Ascending aorta (tissue), 2 donors: ENCODE data around the gene BORCS8. TPM values are rescaled to one million over a fixed set of nuclear protein-coding genes. Genes with fewer than 3 reads are reported as not detected.
A peak's percentile ranks its signal among the peaks of the same experiment; 100 is the strongest.

ENCODE experiments used
- DNase-seq, 2 donors: peaks; one replicate each; pipeline ENCODE4 v3.0.0-alpha.2; 2019; ENCODE audit warnings: low spot score in 2 of 2
- H3K27ac ChIP-seq, 2 donors: fragments of 200-600 bp; sonication (generic); one replicate each; pipeline ENCODE4 v1.5.1; 2016 to 2017; ENCODE audit warnings: mild to moderate bottlenecking in 1 of 2
- H3K27me3 ChIP-seq: fragments of 200-600 bp; sonication (generic); one replicate; pipeline ENCODE4 v1.5.1; 2017
- H3K36me3 ChIP-seq, 2 donors: fragments of 200-600 bp; sonication (generic); one replicate each; pipeline ENCODE4 v1.5.1; 2016
- H3K4me1 ChIP-seq, 2 donors: fragments of 200-600 bp; sonication (generic); one replicate each; pipeline ENCODE4 v1.5.1; 2016 to 2017; ENCODE audit warnings: mild to moderate bottlenecking in 1 of 2
- H3K4me3 ChIP-seq, 2 donors: fragments of 200-600 bp; sonication (generic); one replicate each; pipeline ENCODE4 v1.5.1; 2016 to 2017; ENCODE audit warnings: mild to moderate bottlenecking in 1 of 2
- H3K9me3 ChIP-seq, 2 donors: fragments of 200-600 bp; sonication (generic); one replicate each; pipeline ENCODE4 v1.5.1; 2016
- intact Hi-C: fragments of 100-400 bp; cut with DNase I; formaldehyde crosslinking; loops from one replicate; pipeline ENCODE4 v1.15.1; 2023
- total RNA-seq: library from RNA; depleted of rRNA; stranded (reverse); fragments of >200 nt; gene quantifications from one replicate; pipeline ENCODE4 v1.1.0, GENCODE V29; 2016
- TF ChIP-seq, protein P1 (sequence below), 3 experiments: fragments of 200-600 bp in 2 of 3; fragments of 450-650 bp in 1 of 3; sonication (generic) in 2 of 3; IDR thresholded peaks; one replicate each; pipeline ENCODE4 v1.5.1; 2016 to 2019; ENCODE audit warnings: antibody characterized with exemption in 3 of 3, mild to moderate bottlenecking in 1 of 3, moderate library complexity in 1 of 3

The BORCS8 gene
- total RNA-seq, 1 donor from 2014 or later, result 26.9 TPM

DNA sequence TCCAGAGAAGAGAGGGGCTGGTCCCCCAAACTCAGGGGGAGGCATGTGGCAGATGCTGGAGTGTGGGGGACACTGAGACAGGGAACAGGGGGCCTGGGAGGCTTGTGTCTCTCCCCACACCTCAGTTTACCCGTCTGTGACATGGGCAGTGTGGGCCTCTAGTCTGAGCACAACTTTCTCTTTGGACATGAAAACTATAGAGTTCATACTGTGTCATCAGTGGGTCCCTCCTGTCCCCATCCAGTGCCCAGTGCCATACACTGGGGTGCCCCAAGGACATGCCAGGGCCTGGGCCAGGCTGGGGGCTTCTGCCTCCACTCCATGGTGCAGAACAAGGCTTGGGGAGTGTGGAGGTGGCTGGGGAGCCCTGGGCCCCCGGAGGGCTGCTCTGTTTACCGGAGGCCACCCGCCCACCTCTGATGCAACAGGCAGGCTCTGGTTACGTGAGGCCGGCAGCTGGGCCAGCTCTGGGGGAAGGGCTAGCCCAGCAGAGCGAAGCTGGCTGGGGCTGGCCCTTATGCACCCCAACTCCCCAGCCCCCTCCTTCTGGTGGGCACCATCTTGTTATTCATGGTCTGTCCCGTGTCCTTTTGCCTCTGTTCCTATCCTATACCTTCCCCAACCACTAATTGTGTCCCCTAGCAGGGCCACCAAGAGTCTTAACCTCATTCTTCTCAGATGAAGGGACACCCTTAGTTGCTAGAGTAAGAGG, 20.0 kb downstream of the BORCS8 start:
- TF ChIP-seq, protein P1, sequence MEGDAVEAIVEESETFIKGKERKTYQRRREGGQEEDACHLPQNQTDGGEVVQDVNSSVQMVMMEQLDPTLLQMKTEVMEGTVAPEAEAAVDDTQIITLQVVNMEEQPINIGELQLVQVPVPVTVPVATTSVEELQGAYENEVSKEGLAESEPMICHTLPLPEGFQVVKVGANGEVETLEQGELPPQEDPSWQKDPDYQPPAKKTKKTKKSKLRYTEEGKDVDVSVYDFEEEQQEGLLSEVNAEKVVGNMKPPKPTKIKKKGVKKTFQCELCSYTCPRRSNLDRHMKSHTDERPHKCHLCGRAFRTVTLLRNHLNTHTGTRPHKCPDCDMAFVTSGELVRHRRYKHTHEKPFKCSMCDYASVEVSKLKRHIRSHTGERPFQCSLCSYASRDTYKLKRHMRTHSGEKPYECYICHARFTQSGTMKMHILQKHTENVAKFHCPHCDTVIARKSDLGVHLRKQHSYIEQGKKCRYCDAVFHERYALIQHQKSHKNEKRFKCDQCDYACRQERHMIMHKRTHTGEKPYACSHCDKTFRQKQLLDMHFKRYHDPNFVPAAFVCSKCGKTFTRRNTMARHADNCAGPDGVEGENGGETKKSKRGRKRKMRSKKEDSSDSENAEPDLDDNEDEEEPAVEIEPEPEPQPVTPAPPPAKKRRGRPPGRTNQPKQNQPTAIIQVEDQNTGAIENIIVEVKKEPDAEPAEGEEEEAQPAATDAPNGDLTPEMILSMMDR (IDR thresholded peaks at IDR 0.05), result no peak
- Histone ChIP-seq H3K27ac (no peak overlapping the region), H3K4me1 (peaks cover 0 to 4% of the 10 kb centered on the region in 2 donors), H3K9me3 (no peaks in the 10 kb centered on the region), H3K4me3 (no peak overlapping the region), H3K27me3 (no peaks in the 10 kb centered on the region), H3K36me3 (peaks cover 4 to 16% of the 10 kb centered on the region in 2 donors)
- no peak for DNase-seq
- intact Hi-C loops, result no loop called here

DNA sequence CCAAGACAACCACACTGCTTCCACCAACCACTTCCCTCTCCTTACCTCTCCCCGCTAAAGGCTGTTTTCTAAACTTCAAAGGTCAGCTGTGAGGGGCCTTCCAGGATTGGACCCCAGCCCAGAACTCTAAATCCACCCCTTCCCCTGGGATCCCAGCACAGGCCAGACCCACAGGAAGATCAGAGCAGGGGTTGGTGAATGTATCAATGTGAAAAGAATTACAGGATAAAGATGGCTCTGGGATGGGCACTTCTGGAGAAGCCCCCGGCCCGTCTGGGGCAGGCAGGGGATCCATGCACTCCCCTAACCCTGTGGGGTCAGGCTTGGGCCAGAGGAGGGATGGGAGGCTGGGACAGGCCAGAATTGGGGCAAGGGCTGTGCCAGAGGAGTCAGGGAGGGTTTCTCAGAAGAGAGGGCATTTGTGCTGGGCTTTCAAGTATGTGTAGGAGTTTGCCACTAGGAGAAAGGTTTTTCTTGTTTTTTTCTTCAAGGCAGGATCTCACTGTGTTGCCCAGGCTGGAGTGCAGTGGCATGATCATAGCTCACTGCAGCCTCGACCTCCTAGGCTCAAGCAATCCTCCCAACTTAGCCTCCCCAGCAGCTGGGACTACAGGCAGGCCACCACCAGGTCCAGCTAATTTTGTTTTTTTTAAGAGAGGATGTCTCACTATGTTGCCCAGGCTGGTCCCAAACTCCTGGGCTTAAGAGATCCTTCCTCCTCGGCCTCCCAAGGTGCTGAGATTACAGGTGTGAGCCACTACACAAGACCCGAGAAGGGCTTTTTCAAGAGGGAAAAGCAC, 20.9 kb downstream of the BORCS8 start:
- Histone ChIP-seq H3K9me3 (no peaks in the 10 kb centered on the region), H3K27ac (no peak overlapping the region), H3K4me1 (peaks cover 0 to 4% of the 10 kb centered on the region in 2 donors), H3K27me3 (no peaks in the 10 kb centered on the region), H3K4me3 (no peak overlapping the region), H3K36me3 (peaks cover 0 to 7% of the 10 kb centered on the region in 2 donors)
- TF ChIP-seq, protein P1 (IDR thresholded peaks at IDR 0.05), result no peak
- intact Hi-C loops, result no loop called here
- DNase-seq, result no peak

DNA sequence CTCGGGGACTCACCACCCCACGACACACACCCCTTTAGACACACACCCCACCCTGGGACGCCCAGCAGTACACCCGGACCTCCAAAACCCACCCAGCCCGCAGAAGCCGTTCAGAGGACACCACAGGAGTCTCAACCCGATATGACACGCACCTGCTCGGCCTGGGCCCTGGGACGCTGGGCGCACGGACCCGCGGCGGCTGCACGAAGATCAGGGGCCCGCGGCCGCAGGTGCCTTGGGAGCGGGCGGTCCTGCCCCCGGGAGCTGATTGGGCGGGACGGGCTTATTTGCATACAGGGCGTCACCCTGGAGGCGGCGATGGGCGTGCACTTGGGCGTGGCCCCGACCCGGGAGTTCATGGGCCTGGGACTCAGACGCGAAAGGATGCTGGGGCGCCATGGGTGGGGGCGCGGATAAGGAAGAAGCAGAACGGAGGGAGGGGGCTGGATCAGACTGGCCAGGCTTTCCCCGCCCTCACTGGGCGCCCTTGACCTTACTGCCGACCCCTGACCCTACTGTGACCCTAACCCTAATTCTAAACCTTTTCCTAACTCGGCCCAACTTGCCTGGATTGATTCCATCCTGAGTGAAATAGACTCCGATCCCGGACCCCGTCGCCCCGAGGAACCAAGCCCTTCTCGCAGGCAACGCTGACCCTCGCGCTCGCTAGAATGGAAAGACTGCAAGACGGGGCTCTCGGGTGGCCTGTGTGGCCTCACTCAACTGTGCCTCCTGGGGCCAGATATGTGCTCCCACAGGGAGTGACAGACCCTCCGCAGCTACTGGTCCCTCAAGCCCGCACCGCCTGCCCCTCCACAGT, 21.7 kb downstream of the BORCS8 start, which contains the start of gene MEF2B:
TSS of gene MEF2B (minus strand) at position 211 of the 820 bp plus-strand sequence. CDS start 19,528 bp downstream, outside the sequence.
- intact Hi-C loops, result no loop called here
- peaks cover 0 to under 1% of the 10 kb centered on the region in 2 donors for H3K36me3 ChIP-seq
- peak in 1 of 2 donors; percentile 82 for DNase-seq
- no peaks in the 10 kb centered on the region for H3K27me3 ChIP-seq
- peak within 1 kb of the TSS; percentile 31 to 36 for H3K4me3 ChIP-seq
- TF ChIP-seq, protein P1 (IDR thresholded peaks at IDR 0.05), result no peak
- no peaks in the 10 kb centered on the region for H3K9me3 ChIP-seq
- H3K27ac ChIP-seq, result no peak within 1 kb of the TSS
- H3K4me1 ChIP-seq, result peaks cover 0 to 4% of the 10 kb centered on the region in 2 donors

DNA sequence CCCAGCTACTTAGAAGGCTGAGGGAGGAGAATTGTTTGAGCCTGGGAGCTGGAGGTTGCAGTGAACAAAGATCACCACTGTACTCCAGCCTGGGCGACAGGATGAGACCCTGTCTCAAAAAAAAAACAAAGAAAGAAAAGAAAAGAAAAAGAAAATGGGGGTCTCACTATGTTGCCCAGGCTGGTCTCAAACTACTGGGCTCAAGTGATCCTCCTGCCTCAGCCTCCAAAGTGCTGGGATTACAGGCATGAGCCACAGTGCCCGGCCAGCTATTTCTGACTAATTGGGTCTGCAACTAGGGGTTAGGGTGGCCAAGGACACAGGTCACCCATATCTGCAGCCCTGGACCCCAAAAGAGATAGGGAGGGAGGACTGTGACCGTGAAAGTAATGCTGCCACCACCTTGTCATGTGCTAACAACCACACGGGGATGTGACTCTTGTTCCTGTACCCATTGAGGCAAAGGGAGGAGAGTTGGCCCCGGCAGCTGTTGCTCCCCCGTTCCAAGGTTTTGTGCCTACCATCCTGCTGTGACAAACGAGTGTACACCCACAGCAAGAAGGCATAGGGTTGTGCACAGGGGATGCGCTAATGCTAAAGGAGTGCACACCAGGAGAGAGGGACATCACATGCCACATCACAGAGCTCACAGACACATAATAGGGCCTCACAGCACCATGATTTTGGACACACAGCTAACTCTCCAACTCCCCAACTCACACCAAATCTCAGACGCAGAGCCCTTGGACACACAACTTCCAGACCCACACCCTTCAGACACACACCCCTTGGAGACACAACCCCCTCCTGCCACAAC, 22.5 kb downstream of the BORCS8 start:
- H3K27me3 ChIP-seq, result no peaks in the 10 kb centered on the region
- TF ChIP-seq, protein P1 (IDR thresholded peaks at IDR 0.05), result no peak
- H3K4me1 ChIP-seq, result peaks cover 0 to 4% of the 10 kb centered on the region in 2 donors
- intact Hi-C loops, result no loop called here
- H3K4me3 ChIP-seq, result peak overlapping the region; percentile 31 to 36
- H3K27ac ChIP-seq, result no peak overlapping the region
- H3K9me3 ChIP-seq, result no peaks in the 10 kb centered on the region
- DNase-seq, result no peak
- no peaks in the 10 kb centered on the region for H3K36me3 ChIP-seq

DNA sequence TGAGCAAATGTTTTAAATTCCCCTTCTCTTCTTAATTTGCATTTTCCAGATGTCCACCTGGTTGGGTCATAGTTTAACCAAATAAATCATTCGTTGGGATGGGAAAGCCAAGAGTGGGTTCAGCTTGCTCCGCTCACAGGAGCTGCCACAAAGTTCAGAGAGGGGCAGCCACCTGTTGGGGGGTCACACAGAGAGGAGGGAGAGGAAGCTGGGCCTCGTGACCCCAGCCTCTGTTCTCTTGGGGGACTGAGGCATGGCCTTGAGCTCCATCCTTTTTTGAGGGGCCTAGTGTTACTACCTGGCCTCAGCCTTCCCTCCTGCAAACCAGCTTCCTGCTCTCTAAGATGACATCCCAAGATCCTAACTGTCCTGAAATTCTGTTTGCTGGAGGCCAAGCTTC, 24.3 kb downstream of the BORCS8 start:
- intact Hi-C loops, result no loop called here
- Histone ChIP-seq H3K27ac (no peak overlapping the region), H3K27me3 (no peaks in the 10 kb centered on the region), H3K9me3 (no peaks in the 10 kb centered on the region), H3K4me1 (peaks cover 0 to 4% of the 10 kb centered on the region in 2 donors), H3K36me3 (no peaks in the 10 kb centered on the region), H3K4me3 (no peak overlapping the region)
- TF ChIP-seq, protein P1 (IDR thresholded peaks at IDR 0.05), result no peak
- no peak for DNase-seq
